ENCODE data around the gene FASTKD2. TPM values are rescaled to one million over a fixed set of nuclear protein-coding genes. Genes with fewer than 3 reads are reported as not detected.

FASTKD2 gene
- total and polyA plus RNA-seq, 2 donors (not counting 3 experiments of a cell fraction or from before 2014, with no cell fraction given): 20.6 to 22.6 TPM

GRCh38 chr2:206801418-206802189 lies 36.2 kb downstream of the FASTKD2 start:
- H3K27ac ChIP-seq (ENCODE audit: insufficient read depth, low read depth, low read length): no peak overlapping the region
- no peaks in the 10 kb centered on the region for H4K20me1 ChIP-seq (replicated peaks; ENCODE audit: control insufficient read depth, extremely low read depth, insufficient read depth, low read length)
- H2AFZ ChIP-seq (ENCODE audit: low read depth, low read length): no peak overlapping the region
- dilution Hi-C loops (cut with MboI; ENCODE audit: extremely low pct_ligation_motif_present, low sequenced_read_pairs): no loop called here
- ChIA-PET CTCF (interaction anchor here (0.7 to 3.6 kb wide), 15 partner anchors 10 to 932 kb away, joined by 3 to 59 read pairs (median 5); partner anchors contain the start of gene CREB1), POLR2A (no interaction called here)
- no peak overlapping the region for H3K4me2 ChIP-seq (ENCODE audit: insufficient read depth, low read length)
- no peaks in the 10 kb centered on the region for H3K27me3 ChIP-seq (ENCODE audit: control insufficient read depth in 2 of 2, insufficient read depth in 2 of 2, low read length in 2 of 2)
- no peaks in the 10 kb centered on the region for H3K9me3 ChIP-seq (replicated peaks; ENCODE audit: control insufficient read depth, insufficient read depth, low read length)
- no peaks in the 10 kb centered on the region for H3K9me1 ChIP-seq (replicated peaks; ENCODE audit: control insufficient read depth, extremely low read depth, insufficient read depth, low read length)
- no peak for TF ChIP-seq MAX (IDR thresholded peaks at IDR 0.05; ENCODE audit: insufficient read depth, insufficient read length)
- no peak overlapping the region for H3K9ac ChIP-seq (replicated peaks; ENCODE audit: extremely low read depth, insufficient read depth, low read length)
- intact Hi-C loops (cut with micrococcal nuclease): loop anchor here (2.0 to 10.0 kb wide), 5 partner anchors 37 to 1171 kb away; partner anchors contain the start of genes FASTKD2 and MDH1B
- no peaks in the 10 kb centered on the region for H3K79me2 ChIP-seq (ENCODE audit: control insufficient read depth, insufficient read depth, low read length)
- DNase-seq (ENCODE audit: low read depth, low spot score): no peak
- no peaks in the 10 kb centered on the region for H3K36me3 ChIP-seq (ENCODE audit: control insufficient read depth in 2 of 2, extremely low read depth in 1 of 2, insufficient read depth in 2 of 2, low read length in 2 of 2)
- H3K4me1 ChIP-seq (ENCODE audit: control insufficient read depth, extremely low read depth, insufficient read depth, low read length): peaks cover 14% of the 10 kb centered on the region
- FAIRE-seq: no peak
- no TSS peak for BruUV-seq (replicated peaks)
- H3K4me3 ChIP-seq (replicated peaks in 1 of 3; ENCODE audit: insufficient read depth in 1 of 3, low read depth in 1 of 3, low read length in 3 of 3): no peak overlapping the region

GRCh38 chr2:206802654-206803514 lies 37.5 kb downstream of the FASTKD2 start:
- Histone ChIP-seq H3K4me2 (ENCODE audit: insufficient read depth, low read length) (no peak overlapping the region), H3K9ac (replicated peaks; ENCODE audit: extremely low read depth, insufficient read depth, low read length) (no peak overlapping the region), H3K36me3 (ENCODE audit: control insufficient read depth in 2 of 2, extremely low read depth in 1 of 2, insufficient read depth in 2 of 2, low read length in 2 of 2) (no peaks in the 10 kb centered on the region), H3K27ac (ENCODE audit: insufficient read depth, low read depth, low read length) (no peak overlapping the region), H3K79me2 (ENCODE audit: control insufficient read depth, insufficient read depth, low read length) (no peaks in the 10 kb centered on the region), H3K9me1 (replicated peaks; ENCODE audit: control insufficient read depth, extremely low read depth, insufficient read depth, low read length) (no peaks in the 10 kb centered on the region), H4K20me1 (replicated peaks; ENCODE audit: control insufficient read depth, extremely low read depth, insufficient read depth, low read length) (no peaks in the 10 kb centered on the region), H3K4me3 (replicated peaks in 1 of 3; ENCODE audit: insufficient read depth in 1 of 3, low read depth in 1 of 3, low read length in 3 of 3) (no peak overlapping the region), H3K9me3 (replicated peaks; ENCODE audit: control insufficient read depth, insufficient read depth, low read length) (no peaks in the 10 kb centered on the region), H3K27me3 (ENCODE audit: control insufficient read depth in 2 of 2, insufficient read depth in 2 of 2, low read length in 2 of 2) (no peaks in the 10 kb centered on the region), H2AFZ (ENCODE audit: low read depth, low read length) (no peak overlapping the region), H3K4me1 (ENCODE audit: control insufficient read depth, extremely low read depth, insufficient read depth, low read length) (peaks cover 8% of the 10 kb centered on the region)
- intact Hi-C loops (cut with micrococcal nuclease) (loop anchor here (5.0 to 10.0 kb wide), 2 partner anchors 922 to 1169 kb away; no protein-coding TSS in a partner anchor), dilution Hi-C loops (cut with MboI; ENCODE audit: extremely low pct_ligation_motif_present, low sequenced_read_pairs) (no loop called here)
- CTCF ChIA-PET: interaction anchor here (0.6 to 3.6 kb wide), 2 partner anchors 354 to 670 kb away, joined by 3 to 59 read pairs; no protein-coding TSS in a partner anchor
- no peak for TF ChIP-seq GATA2 (IDR thresholded peaks at IDR 0.05; ENCODE audit: insufficient read depth, insufficient read length, low read depth, low read length)
- no peak for TF ChIP-seq JUN (IDR thresholded peaks at IDR 0.05; ENCODE audit: borderline replicate concordance, insufficient read depth, insufficient read length, low read depth)
- TF ChIP-seq POLR2A (IDR thresholded peaks at IDR 0.05; ENCODE audit: low read depth, low read length): no peak
- no peak for TF ChIP-seq FOS (IDR thresholded peaks at IDR 0.05; ENCODE audit: borderline replicate concordance, insufficient read depth, low read length)
- TF ChIP-seq MAX (IDR thresholded peaks at IDR 0.05; ENCODE audit: insufficient read depth, insufficient read length): no peak
- TF ChIP-seq POLR2AphosphoS5 (IDR thresholded peaks at IDR 0.05; ENCODE audit: insufficient read depth, low read depth, low read length): no peak
- TF ChIP-seq EZH2 (IDR thresholded peaks at IDR 0.05; ENCODE audit: borderline replicate concordance, low read depth, low read length, severe bottlenecking): no peak
- TF ChIP-seq MYC (IDR thresholded peaks at IDR 0.05; ENCODE audit: low read depth, low read length): no peak
- no peak for TF ChIP-seq CTCF (IDR thresholded peaks at IDR 0.05; ENCODE audit: extremely low read depth in 1 of 2, insufficient read depth in 1 of 2, low read depth in 1 of 2, low read length in 2 of 2)
- DNase-seq (ENCODE audit: low read depth, low spot score): no peak
- no peak for FAIRE-seq
- no TSS peak for BruUV-seq (replicated peaks)
- POLR2A ChIA-PET: no interaction called here

Data from endothelial cell of umbilical vein (primary cell).